ENCODE data around the gene DDX1. TPM values are rescaled to one million over a fixed set of nuclear protein-coding genes. Genes with fewer than 3 reads are reported as not detected.

DDX1 gene
- total RNA-seq, 1 experiment from 2014 or later: 115 TPM

DNA sequence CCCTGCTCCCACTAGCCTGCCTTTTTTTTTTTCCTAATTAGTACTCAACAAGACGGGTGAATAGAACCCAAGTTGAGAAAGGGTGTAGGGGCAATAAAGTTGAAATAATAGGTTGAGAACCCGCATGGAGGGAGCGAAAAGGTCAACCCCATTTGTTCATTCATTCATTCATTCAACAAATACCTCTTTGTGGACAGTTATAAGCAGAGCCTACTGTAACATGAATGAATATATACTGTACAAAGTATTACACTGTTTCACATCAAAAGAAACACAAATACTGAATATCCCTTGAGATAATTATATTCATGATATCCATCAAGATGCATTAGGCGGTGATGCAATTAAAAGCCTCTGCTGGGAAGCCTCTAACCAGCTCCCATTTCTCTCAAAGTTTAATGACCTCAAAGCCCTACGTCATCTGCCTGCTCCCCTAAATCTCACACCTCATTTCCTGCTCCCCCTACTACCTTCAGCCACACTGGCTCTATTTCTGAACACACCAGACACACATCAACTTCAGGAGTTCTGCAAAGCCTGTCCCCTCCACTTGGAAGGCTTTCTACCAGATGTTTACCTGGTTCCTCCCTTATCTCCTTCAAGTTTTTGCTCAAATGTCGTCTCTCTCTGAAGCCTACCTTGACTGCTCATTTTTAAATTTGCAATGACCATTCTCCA is 29.2 kb upstream of the DDX1 start (continued):
- no peak for TF ChIP-seq ZMAT4 (CRISPR knock-in tag; IDR thresholded peaks at IDR 0.05)
- TF ChIP-seq CBFB (CRISPR knock-in tag; IDR thresholded peaks at IDR 0.05; ENCODE audit: low read depth): no peak
- TF ChIP-seq USF2 (CRISPR knock-in tag; IDR thresholded peaks at IDR 0.05): no peak
- TF ChIP-seq ZNF263 (CRISPR knock-in tag; IDR thresholded peaks at IDR 0.05; ENCODE audit: low read depth): no peak
- TF ChIP-seq PRDM15 (CRISPR knock-in tag; IDR thresholded peaks at IDR 0.05): no peak
- TF ChIP-seq USF1 (CRISPR knock-in tag; IDR thresholded peaks at IDR 0.05): no peak

- no peaks in the 10 kb centered on the region for H3K9me3 Mint-ChIP-seq
- TF ChIP-seq ZNF425 (CRISPR knock-in tag; conservative IDR thresholded peaks at IDR 0.05): no peak
- no peak for TF ChIP-seq ZNF416 (CRISPR knock-in tag; IDR thresholded peaks at IDR 0.05)
- peak; percentile 61; the same call in 1 of the 2 replicates for TF ChIP-seq GABPB1 (CRISPR knock-in tag; IDR thresholded peaks at IDR 0.05)
- no peak for TF ChIP-seq ZBTB21 (CRISPR knock-in tag; IDR thresholded peaks at IDR 0.05; ENCODE audit: borderline replicate concordance)
Observed at GRCh38 chr2:15563227-15564100, 28.2 kb upstream of the DDX1 start.

GRCh38 chr2:15565392-15565791 is 26.3 kb upstream of the DDX1 start:
- DNase-seq (ENCODE audit: low spot score) (no peak), ATAC-seq (no peak)
- no peaks in the 10 kb centered on the region for H3K36me3 Mint-ChIP-seq
- H3K27me3 Mint-ChIP-seq (ENCODE audit: low read depth): peaks cover 6% of the 10 kb centered on the region
- POLR2A ChIA-PET: no interaction called here
- no peaks in the 10 kb centered on the region for H3K9me3 Mint-ChIP-seq
- H3K4me1 Mint-ChIP-seq: peaks cover 11% of the 10 kb centered on the region
- H3K4me3 Mint-ChIP-seq: no peak overlapping the region
- H3K27ac Mint-ChIP-seq: no peak overlapping the region
- CTCF ChIA-PET: interaction anchor here (1.0 kb wide), 1 partner anchor 12 kb away, joined by 5 read pairs; no protein-coding TSS in a partner anchor
- TF ChIP-seq ETV6 (CRISPR knock-in tag; IDR thresholded peaks at IDR 0.05) (no peak), FOXJ3 (CRISPR knock-in tag; IDR thresholded peaks at IDR 0.05; ENCODE audit: borderline replicate concordance) (no peak), PRRX2 (CRISPR knock-in tag; IDR thresholded peaks at IDR 0.05) (no peak), SMAD4 (CRISPR knock-in tag; IDR thresholded peaks at IDR 0.05) (no peak), ZNF263 (CRISPR knock-in tag; IDR thresholded peaks at IDR 0.05; ENCODE audit: low read depth) (no peak), ERG (CRISPR knock-in tag; IDR thresholded peaks at IDR 0.05) (no peak), NFATC4 (CRISPR knock-in tag; IDR thresholded peaks at IDR 0.05) (no peak), NR2C2 (CRISPR knock-in tag; IDR thresholded peaks at IDR 0.05) (no peak), NFE2L1 (CRISPR knock-in tag; IDR thresholded peaks at IDR 0.05) (no peak), MAX (CRISPR knock-in tag; IDR thresholded peaks at IDR 0.05) (no peak), ZNF317 (CRISPR knock-in tag; IDR thresholded peaks at IDR 0.05; ENCODE audit: borderline replicate concordance, low read depth) (no peak), TCF7 (CRISPR knock-in tag; IDR thresholded peaks at IDR 0.05; ENCODE audit: low read depth) (no peak)
- TF ChIP-seq, protein P1, sequence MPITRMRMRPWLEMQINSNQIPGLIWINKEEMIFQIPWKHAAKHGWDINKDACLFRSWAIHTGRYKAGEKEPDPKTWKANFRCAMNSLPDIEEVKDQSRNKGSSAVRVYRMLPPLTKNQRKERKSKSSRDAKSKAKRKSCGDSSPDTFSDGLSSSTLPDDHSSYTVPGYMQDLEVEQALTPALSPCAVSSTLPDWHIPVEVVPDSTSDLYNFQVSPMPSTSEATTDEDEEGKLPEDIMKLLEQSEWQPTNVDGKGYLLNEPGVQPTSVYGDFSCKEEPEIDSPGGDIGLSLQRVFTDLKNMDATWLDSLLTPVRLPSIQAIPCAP (CRISPR knock-in tag; IDR thresholded peaks at IDR 0.05): no peak

More at GRCh38 chr2:15563227-15564100, 28.2 kb upstream of the DDX1 start:
- Mint-ChIP-seq H3K4me1 (peaks cover 19% of the 10 kb centered on the region), H3K4me3 (no peak overlapping the region), H3K27me3 (ENCODE audit: low read depth) (peaks cover 6% of the 10 kb centered on the region), H3K36me3 (no peaks in the 10 kb centered on the region), H3K27ac (no peak overlapping the region)
- ATAC-seq: no peak
- CTCF ChIA-PET: interaction anchor here (0.7 kb wide), 1 partner anchor 14 kb away, joined by 4 read pairs; no protein-coding TSS in a partner anchor
- POLR2A ChIA-PET: no interaction called here
- DNase-seq (ENCODE audit: low spot score): peak; percentile 14

Measured in WTC11 (cell line).